ENCODE results near the gene TPM2.

The TPM2 gene

DNA sequence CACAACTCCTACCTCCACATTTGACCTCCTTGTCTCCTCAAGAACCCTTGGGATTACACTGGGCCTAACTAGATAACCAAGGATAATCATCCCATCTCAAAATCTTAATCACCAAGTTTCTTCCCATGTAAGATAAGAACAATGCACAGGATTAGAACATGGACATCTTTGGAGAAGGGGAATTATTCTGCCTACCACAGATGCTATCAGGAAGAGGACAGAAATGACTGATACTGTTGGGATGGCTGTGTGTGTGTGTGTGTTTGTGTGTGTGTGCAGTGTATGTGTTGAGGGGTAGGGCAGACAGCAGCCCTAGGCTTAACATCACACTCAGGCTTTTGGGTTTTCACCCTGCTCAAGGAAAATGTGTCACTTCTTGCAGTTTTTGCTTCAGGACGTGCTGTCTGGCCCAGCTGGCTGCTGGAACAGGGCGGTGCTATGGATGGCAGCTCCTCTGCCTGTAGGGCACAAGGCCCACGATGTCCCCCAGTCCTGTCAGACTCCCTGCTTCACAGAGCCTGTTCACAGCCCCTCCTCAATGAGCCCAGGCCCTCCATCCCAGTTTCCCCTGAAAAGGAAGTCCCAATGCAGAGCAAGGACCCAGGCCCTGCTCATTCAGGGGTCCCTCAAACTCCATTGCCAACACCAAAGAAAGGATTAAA, 8.3 kb downstream of the TPM2 start:
- in situ Hi-C loops (cut with MboI; ENCODE audit: low sequenced_read_pairs): no loop called here

DNA sequence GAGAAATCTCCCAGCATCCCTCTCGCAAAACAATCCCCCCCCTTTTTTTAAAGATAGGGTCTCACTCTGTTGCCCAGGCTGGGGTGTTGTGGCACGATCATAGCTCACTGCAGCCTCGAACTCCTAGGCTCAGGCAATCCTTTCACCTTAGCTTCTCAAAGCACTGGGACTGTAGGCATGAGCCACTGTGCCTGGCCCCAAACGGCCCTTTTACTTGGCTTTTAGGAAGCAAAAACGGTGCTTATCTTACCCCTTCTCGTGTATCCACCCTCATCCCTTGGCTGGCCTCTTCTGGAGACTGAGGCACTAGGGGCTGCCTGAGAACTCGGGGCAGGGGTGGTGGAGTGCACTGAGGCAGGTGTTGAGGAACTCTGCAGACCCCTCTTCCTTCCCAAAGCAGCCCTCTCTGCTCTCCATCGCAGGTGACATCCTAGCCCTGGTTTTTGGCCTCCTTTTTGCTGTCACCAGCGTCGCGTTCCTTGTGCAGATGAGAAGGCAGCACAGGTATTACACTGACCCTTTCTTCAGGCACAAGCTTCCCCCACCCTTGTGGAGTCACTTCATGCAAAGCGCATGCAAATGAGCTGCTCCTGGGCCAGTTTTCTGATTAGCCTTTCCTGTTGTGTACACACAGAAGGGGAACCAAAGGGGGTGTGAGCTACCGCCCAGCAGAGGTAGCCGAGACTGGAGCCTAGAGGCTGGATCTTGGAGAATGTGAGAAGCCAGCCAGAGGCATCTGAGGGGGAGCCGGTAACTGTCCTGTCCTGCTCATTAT, 9.2 kb downstream of the TPM2 start:
- in situ Hi-C loops (cut with MboI; ENCODE audit: low sequenced_read_pairs): no loop called here

DNA sequence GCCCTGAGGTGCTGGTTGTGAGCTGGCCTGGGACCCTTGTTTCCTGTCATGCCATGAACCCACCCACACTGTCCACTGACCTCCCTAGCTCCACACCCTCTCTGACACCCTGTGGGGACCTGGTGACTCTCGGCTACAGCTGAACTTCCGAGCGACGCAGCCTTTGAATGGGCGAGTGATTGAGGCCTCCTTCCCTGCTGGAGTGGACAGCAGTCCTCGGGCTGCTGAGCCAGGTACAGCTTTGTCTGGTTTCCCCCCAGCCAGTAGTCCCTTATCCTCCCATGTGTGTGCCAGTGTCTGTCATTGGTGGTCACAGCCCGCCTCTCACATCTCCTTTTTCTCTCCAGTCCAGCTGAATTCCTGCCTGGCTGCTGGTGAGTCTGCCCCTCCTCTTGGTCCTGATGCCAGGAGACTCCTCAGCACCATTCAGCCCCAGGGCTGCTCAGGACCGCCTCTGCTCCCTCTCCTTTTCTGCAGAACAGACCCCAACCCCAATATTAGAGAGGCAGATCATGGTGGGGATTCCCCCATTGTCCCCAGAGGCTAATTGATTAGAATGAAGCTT, 9.9 kb downstream of the TPM2 start:
- in situ Hi-C loops (cut with MboI; ENCODE audit: low sequenced_read_pairs): no loop called here

DNA sequence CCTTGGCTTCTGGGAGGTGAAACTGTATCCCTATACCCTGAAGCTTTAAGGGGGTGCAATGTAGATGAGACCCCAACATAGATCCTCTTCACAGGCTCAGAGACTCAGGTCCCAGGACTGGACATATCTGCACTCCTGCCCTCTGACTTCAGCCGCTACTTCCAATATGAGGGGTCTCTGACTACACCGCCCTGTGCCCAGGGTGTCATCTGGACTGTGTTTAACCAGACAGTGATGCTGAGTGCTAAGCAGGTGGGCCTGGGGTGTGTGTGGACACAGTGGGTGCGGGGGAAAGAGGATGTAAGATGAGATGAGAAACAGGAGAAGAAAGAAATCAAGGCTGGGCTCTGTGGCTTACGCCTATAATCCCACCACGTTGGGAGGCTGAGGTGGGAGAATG, 10.6 kb downstream of the TPM2 start:
- in situ Hi-C loops (cut with MboI; ENCODE audit: low sequenced_read_pairs): no loop called here

DNA sequence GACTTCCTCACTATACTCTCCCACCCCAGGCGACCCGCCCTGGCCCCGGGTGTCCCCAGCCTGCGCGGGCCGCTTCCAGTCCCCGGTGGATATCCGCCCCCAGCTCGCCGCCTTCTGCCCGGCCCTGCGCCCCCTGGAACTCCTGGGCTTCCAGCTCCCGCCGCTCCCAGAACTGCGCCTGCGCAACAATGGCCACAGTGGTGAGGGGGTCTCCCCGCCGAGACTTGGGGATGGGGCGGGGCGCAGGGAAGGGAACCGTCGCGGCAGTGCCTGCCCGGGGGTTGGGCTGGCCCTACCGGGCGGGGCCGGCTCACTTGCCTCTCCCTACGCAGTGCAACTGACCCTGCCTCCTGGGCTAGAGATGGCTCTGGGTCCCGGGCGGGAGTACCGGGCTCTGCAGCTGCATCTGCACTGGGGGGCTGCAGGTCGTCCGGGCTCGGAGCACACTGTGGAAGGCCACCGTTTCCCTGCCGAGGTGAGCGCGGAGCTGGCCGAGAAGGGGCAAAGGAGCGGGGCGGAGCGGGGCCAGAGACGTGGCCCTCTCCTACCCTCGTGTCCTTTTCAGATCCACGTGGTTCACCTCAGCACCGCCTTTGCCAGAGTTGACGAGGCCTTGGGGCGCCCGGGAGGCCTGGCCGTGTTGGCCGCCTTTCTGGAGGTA, 13.9 kb downstream of the TPM2 start:
- in situ Hi-C loops (cut with MboI; ENCODE audit: low sequenced_read_pairs): no loop called here

DNA sequence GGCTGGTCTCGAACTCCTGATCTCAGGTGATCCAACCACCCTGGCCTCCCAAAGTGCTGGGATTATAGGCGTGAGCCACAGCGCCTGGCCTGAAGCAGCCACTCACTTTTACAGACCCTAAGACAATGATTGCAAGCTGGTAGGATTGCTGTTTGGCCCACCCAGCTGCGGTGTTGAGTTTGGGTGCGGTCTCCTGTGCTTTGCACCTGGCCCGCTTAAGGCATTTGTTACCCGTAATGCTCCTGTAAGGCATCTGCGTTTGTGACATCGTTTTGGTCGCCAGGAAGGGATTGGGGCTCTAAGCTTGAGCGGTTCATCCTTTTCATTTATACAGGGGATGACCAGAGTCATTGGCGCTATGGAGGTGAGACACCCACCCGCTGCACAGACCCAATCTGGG, 14.5 kb downstream of the TPM2 start:
- in situ Hi-C loops (cut with MboI; ENCODE audit: low sequenced_read_pairs): no loop called here

DNA sequence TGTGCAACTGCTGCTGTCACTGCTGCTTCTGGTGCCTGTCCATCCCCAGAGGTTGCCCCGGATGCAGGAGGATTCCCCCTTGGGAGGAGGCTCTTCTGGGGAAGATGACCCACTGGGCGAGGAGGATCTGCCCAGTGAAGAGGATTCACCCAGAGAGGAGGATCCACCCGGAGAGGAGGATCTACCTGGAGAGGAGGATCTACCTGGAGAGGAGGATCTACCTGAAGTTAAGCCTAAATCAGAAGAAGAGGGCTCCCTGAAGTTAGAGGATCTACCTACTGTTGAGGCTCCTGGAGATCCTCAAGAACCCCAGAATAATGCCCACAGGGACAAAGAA, 15.7 kb downstream of the TPM2 start:
- in situ Hi-C loops (cut with MboI; ENCODE audit: low sequenced_read_pairs): no loop called here

DNA sequence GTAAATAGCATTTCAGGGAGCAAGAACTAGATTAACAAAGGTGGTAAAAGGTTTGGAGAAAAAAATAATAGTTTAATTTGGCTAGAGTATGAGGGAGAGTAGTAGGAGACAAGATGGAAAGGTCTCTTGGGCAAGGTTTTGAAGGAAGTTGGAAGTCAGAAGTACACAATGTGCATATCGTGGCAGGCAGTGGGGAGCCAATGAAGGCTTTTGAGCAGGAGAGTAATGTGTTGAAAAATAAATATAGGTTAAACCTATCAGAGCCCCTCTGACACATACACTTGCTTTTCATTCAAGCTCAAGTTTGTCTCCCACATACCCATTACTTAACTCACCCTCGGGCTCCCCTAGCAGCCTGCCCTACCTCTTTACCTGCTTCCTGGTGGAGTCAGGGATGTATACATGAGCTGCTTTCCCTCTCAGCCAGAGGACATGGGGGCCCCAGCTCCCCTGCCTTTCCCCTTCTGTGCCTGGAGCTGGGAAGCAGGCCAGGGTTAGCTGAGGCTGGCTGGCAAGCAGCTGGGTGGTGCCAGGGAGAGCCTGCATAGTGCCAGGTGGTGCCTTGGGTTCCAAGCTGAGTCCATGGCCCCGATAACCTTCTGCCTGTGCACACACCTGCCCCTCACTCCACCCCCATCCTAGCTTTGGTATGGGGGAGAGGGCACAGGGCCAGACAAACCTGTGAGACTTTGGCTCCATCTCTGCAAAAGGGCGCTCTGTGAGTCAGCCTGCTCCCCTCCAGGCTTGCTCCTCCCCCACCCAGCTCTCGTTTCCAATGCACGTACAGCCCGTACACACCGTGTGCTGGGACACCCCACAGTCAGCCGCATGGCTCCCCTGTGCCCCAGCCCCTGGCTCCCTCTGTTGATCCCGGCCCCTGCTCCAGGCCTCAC, 16.3 kb downstream of the TPM2 start, which contains the start of gene CA9:
TSS of gene CA9 (plus strand) at position 797 of the 893 bp plus-strand sequence. CDS start at position 829, 32 bp downstream.
- in situ Hi-C loops (cut with MboI; ENCODE audit: low sequenced_read_pairs): no loop called here

DNA sequence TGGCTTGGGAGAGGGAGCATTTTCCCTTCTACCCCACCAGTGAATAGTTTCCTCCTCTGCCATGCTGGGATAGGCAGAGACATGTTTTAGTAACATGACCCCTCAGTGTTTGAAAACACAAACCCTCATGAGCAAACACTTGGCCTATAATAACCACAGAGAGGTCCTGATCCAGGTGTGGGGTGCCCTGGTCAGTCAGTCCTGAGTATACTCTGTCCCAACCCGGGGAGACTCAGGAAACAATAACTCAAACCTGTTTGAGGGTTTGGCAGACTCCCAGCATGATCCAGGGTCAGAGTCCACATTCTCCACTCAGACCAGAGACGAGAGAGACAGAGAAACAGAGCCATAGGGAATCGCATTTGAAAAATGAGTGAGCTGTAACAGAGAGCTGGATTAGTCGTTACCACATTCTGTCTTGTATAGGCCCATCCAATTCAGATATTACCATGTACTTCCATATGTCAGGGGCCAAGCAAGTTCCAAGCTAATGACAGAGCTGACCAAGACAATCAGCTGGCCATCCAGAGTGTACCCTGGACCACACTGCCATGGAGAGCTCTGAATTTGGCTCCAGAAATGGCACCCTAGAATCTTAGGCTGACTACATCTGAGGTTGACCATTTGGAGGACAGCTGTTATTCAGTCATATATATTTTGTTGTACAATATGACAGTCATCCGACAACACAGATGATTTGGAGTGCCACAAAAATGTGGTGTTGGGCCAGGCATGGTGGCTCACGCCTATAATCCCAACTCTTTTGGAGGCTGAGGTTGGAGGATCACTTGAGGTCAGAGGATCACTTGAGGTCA, 20.2 kb downstream of the TPM2 start:
- in situ Hi-C loops (cut with MboI; ENCODE audit: low sequenced_read_pairs): no loop called here

DNA sequence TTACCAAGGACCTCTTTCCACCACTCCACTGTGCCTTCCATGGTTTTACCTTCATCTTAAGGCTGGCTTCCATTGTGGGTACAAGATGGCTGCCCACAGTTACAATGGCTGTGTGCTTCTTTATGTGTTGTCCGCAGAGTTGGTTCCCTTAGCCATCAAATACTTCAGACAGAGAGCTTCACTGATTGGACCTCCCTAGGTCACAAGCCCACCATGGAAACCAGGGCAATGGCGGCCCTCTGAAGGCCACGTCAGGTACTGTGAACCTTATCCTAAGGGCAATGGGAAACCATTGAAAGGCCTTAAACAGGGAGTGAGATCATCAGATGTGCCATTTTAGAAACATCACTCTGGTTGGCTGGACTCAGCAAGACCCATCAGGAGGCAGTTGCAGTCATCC, 21.8 kb downstream of the TPM2 start:
- in situ Hi-C loops (cut with MboI; ENCODE audit: low sequenced_read_pairs): no loop called here

DNA sequence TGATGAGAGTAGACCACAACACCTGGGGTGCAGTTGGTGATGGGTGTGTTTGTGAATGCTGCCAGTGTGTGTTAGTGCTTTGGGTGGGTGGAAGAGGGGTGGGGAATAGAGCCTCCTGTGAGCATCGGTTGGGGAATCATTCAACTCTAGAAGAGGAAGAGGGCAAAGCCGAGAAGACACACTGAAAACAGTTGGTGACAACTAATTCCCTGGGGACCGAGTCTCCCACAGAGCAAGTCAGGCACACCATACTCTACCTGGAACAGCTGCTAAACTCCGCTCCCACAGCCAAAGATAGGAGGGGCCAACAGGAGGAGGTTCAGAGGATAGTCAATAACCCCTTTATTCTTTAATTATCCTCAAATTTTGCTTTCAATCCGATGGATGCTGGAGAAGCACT, 23.2 kb downstream of the TPM2 start:
- in situ Hi-C loops (cut with MboI; ENCODE audit: low sequenced_read_pairs): no loop called here

DNA sequence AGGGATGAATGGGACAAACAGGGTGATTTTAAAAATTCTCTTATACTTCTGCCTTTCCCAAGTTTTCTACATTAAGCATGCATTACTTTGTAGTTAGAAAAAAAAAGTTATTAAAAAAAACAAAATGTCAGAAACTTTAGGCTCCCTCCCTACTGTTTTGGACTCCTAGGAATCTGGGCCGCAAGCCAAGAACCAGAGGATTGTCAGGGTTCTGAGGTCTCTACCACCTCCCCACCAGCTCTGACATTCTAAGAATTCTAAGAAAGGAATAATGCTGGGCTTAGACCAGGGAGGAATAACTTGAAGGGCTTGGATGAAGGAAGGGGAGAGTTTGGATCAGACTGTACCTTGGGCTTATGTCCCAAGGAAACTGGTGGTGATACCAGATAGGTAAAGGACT, 23.7 kb downstream of the TPM2 start:
- in situ Hi-C loops (cut with MboI; ENCODE audit: low sequenced_read_pairs): no loop called here

DNA sequence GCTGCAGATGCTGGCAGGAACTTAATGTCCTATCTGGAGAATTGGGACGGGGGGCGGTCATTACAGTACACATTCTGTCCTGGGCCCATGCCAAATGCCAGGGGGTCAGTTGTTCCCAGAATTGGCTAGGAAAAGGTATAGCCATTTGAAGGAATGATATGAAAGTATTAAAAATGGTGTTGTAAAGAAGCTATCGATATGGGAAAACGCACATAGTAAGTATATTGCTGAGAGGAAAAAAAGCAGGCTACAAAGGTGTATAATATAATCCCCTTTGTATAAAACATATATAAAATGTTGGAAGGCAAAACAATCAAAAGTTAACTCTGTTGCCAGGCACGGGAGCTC, 24.3 kb downstream of the TPM2 start:
- in situ Hi-C loops (cut with MboI; ENCODE audit: low sequenced_read_pairs): no loop called here

DNA sequence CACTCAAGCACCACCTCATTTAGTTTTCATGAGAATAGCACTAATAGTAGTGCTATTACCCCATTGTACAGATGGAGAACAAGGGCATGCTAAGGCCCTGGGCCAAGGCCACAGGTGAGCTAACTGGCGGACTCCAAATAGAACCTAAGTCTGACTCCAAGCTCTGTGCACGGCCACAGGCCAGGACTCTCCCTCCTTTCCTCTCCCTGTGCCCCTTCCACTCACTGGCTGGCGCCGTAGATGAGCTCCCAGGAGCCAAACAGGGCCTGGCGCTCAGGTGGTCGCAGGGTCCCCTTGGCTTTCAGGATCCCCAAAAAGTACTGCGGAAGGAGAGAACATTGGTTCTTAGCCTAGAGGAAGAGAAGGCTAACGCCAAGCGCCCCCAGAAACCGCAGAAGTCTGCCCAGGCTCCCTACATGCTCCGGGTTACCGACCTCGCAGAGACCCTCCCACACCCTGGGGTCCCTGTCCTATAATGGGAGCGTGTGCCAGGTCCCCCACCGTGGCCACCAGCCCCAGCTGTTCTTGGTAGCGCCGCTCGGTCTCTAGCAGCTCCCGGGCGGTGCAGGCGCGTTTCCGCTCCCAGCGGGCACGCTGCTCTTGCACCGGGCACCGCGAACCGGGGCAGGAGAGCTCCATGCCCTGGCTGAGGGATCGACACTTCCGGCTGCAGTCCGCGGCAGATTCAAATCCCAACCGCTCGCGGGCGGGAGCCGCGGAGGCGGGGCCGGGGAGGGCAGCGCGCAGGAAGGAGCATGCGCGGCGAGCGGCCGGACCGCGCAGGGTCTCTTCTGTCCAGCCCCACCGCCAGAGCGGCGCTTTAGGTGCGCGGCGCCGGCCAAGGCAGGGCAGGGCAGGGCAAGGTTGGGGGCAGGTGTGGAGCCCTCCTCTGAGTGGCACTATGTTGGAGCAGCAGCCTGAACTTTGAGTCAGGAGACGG, 24.9 kb downstream of the TPM2 start, which contains the start of gene ARHGEF39:
TSS of gene ARHGEF39 (minus strand) at position 665 of the 940 bp plus-strand sequence. CDS start at position 639, 26 bp downstream.
- in situ Hi-C loops (cut with MboI; ENCODE audit: low sequenced_read_pairs): no loop called here

DNA sequence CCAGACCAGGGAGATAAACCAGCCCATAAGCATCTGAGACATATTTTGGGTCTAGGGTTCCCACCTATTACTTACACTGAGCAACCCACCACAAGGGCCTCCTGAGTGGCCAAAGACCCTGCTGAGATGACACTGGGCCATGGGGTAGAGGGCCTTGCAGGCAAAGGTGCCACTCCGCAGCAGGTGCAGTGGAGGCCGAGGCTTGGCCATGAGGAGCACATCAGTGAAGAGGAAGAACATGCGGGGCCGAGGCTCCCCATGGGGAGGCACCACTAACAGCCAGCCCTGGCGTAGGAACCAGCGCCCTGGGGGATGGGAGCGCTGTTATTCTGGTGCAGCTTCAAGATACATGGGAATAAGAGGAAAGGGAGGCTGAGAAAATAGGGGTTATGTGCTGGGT, 27.3 kb downstream of the TPM2 start:
- in situ Hi-C loops (cut with MboI; ENCODE audit: low sequenced_read_pairs): no loop called here

DNA sequence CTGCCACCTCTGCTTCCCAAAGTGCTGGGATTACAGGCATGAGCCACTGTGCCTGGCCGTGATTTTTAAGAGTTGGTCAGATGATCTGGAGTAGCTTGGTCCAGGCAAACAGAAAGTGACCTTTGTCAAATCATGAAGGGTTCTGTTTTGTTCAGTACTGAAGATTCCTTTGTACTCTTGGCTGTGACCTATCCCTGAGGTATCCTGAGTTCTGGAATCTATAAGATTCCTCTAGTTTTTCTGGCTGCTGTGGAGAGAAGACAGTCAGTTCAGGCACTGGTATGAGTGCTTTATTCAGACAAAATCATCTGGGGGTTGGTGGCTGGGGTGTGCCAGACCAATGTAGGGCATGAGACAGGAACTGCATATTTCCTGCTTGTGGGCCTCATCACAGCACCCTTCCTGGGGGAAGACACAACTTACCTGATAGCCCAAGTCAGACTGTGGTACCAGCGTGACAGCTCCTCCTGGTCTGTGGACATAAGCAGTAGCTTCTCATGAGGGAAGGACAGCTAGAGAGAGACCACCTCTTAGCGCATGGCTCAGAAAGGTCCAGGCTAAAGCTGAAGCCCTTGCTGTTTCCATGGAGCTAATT, 27.9 kb downstream of the TPM2 start:
- in situ Hi-C loops (cut with MboI; ENCODE audit: low sequenced_read_pairs): no loop called here

DNA sequence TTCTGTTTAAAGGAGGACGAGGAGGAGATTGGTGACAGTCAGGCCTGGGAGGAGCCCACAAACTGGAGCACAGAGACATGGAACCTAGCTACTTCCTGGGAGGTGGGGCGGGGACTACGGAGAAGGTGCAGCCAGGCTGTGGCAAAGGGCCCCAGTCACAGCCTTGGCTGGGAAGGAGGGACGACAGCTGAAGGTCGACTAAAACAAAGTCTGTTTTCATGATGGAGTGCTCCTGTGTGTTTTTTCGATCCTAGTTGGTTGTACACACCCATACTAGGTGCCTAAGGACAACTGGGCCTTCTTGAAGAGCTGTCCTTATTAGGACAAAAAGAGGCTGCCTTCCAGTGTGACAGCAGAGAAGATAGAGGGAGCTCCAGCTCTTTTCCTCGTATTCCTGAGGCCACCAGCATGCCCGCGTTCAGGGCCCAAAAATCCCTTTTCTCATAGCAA, 28.7 kb downstream of the TPM2 start:
- in situ Hi-C loops (cut with MboI; ENCODE audit: low sequenced_read_pairs): no loop called here

DNA sequence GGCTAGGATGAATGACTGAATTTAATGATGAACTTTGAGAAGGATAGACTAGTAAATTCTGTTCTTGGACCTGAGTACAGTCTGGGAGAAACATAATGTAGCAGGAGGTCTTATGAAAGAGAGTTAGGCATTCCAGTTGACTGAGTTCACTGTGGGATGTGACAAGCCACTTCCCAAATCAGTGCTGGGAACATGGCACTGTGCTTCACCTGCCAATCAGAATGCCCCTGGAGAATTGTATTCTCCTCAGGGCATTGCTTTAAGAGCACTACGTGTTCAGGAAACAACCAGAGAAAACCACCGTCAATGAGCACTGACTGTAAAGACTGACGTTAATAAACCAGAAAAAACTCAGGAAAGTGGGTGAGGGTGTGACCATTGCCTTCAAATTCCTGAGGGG, 30.4 kb downstream of the TPM2 start:
- in situ Hi-C loops (cut with MboI; ENCODE audit: low sequenced_read_pairs): no loop called here

DNA sequence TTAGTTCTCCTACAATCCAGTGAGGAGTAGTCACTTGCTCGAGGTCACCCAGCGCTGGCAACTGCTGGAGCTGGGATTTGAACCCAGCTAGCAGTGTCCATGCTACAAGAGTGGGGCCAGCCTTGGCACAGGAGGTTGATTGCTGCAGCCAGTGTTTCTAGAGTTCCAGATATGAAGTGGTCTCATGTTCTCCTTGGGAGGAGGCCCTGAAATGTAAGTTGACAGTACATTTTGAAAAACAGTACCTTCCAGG, 30.8 kb downstream of the TPM2 start:
- in situ Hi-C loops (cut with MboI; ENCODE audit: low sequenced_read_pairs): no loop called here

All from HL-60/S4 treated with phorbol 12-myristate 13-acetate at 8.2 ng/mL for 4 days and 3 days (cell line).